Lower lobe of right lung (tissue), 2 donors: Measurements from ENCODE around the gene SMIM45. TPM values are rescaled to one million over a fixed set of nuclear protein-coding genes. Genes with fewer than 3 reads are reported as not detected.
A peak's percentile ranks its signal among the peaks of the same experiment; 100 is the strongest.

Experiments
- ATAC-seq, 2 donors: fragments of 200-7000 bp; cut with Tn5 transposase; one replicate each; pipeline ENCODE4 v1.9.1; 2020 to 2022; ENCODE audit warnings: mild to moderate bottlenecking in 2 of 2, moderate library complexity in 2 of 2
- DNase-seq: peaks from one replicate; pipeline ENCODE4 v3.0.0-alpha.2; 2020
- H3K27ac ChIP-seq: fragments of 200-600 bp; one replicate; pipeline ENCODE4 v1.8.0; 2022
- H3K27me3 ChIP-seq: fragments of 200-600 bp; one replicate; pipeline ENCODE4 v1.8.0; 2022; ENCODE audit warnings: low read depth
- H3K36me3 ChIP-seq: fragments of 200-600 bp; one replicate; pipeline ENCODE4 v1.8.0; 2022; ENCODE audit warnings: mild to moderate bottlenecking
- H3K4me1 ChIP-seq: fragments of 200-600 bp; one replicate; pipeline ENCODE4 v1.8.0; 2022
- H3K4me3 ChIP-seq: fragments of 200-600 bp; one replicate; pipeline ENCODE4 v1.8.0; 2022; ENCODE audit warnings: mild to moderate bottlenecking
- H3K9me3 ChIP-seq: fragments of 200-600 bp; one replicate; pipeline ENCODE4 v1.8.0; 2022
- CTCF ChIP-seq: fragments of 200-600 bp; IDR thresholded peaks from one replicate; pipeline ENCODE4 v1.8.0; 2022; ENCODE audit warnings: antibody characterized with exemption, mild to moderate bottlenecking
- intact Hi-C: fragments of 100-400 bp; cut with DNase I; formaldehyde crosslinking; loops from one replicate; pipeline ENCODE4 v1.11.0; 2022
- total RNA-seq: library from RNA; stranded (reverse); fragmentation: NEBNext Ultra II Directional; extraction: Animal tissue kit (Norgen Biotek cat#: 25700); gene quantifications from one replicate; pipeline ENCODE4 v1.2.1, GENCODE V29; 2021
- donor health status: DM: no; HTN: yes; CAD: no; lungs with severe emphysema.

Gene SMIM45

GRCh38 chr22:41998361-41999261 is 46.7 kb downstream of the SMIM45 start, which contains the start of gene WBP2NL:
Gene WBP2NL, plus strand, starts transcription at chr22:41998788. Its CDS starts 31 bp downstream, at chr22:41998819.
- peak; percentile 84 for DNase-seq
- intact Hi-C loops, result no loop called here
- peaks cover 12% of the 10 kb centered on the region for H3K4me1 ChIP-seq
- no peaks in the 10 kb centered on the region for H3K36me3 ChIP-seq
- peak within 1 kb of the TSS; percentile 57 for H3K4me3 ChIP-seq
- no peak for TF ChIP-seq CTCF
- peak within 1 kb of the TSS; percentile 49 for H3K27ac ChIP-seq
- H3K27me3 ChIP-seq, result peaks cover 6% of the 10 kb centered on the region
- ATAC-seq, result peak; percentile 95 to 98
- no peaks in the 10 kb centered on the region for H3K9me3 ChIP-seq

- peaks cover 12% of the 10 kb centered on the region for H3K4me1 ChIP-seq
- H3K36me3 ChIP-seq, result no peaks in the 10 kb centered on the region
- H3K9me3 ChIP-seq, result no peaks in the 10 kb centered on the region
- H3K4me3 ChIP-seq, result no peak overlapping the region
- intact Hi-C loops, result no loop called here
- peaks cover 6% of the 10 kb centered on the region for H3K27me3 ChIP-seq
- TF ChIP-seq CTCF, result no peak
- DNase-seq, result no peak
- ATAC-seq, result no peak
- no peak overlapping the region for H3K27ac ChIP-seq
These were observed 48.5 kb downstream of the SMIM45 start for GRCh38 chr22:42000466-42000865.

GRCh38 chr22:42001121-42001520 is 49.2 kb downstream of the SMIM45 start:
- peaks cover 12% of the 10 kb centered on the region for H3K4me1 ChIP-seq
- ATAC-seq (no peak), DNase-seq (no peak)
- no peak overlapping the region for H3K4me3 ChIP-seq
- H3K36me3 ChIP-seq, result no peaks in the 10 kb centered on the region
- no peak for TF ChIP-seq CTCF
- intact Hi-C loops, result no loop called here
- H3K27me3 ChIP-seq, result peaks cover 6% of the 10 kb centered on the region
- H3K27ac ChIP-seq, result no peak overlapping the region
- no peaks in the 10 kb centered on the region for H3K9me3 ChIP-seq

GRCh38 chr22:42001706-42002105 is 49.8 kb downstream of the SMIM45 start:
- no peak for ATAC-seq
- no peak overlapping the region for H3K27ac ChIP-seq
- TF ChIP-seq CTCF, result no peak
- H3K9me3 ChIP-seq, result no peaks in the 10 kb centered on the region
- no peak overlapping the region for H3K4me3 ChIP-seq
- no peak for DNase-seq
- H3K27me3 ChIP-seq, result peaks cover 6% of the 10 kb centered on the region
- intact Hi-C loops, result no loop called here
- peaks cover 12% of the 10 kb centered on the region for H3K4me1 ChIP-seq
- H3K36me3 ChIP-seq, result no peaks in the 10 kb centered on the region

GRCh38 chr22:42007922-42008321 is 56.0 kb downstream of the SMIM45 start:
- no peak for TF ChIP-seq CTCF
- no peak overlapping the region for H3K27ac ChIP-seq
- DNase-seq (no peak), ATAC-seq (no peak)
- H3K9me3 ChIP-seq, result peaks cover 27% of the 10 kb centered on the region
- no peaks in the 10 kb centered on the region for H3K27me3 ChIP-seq
- no peaks in the 10 kb centered on the region for H3K4me1 ChIP-seq
- H3K4me3 ChIP-seq, result no peak overlapping the region
- H3K36me3 ChIP-seq, result no peaks in the 10 kb centered on the region
- intact Hi-C loops, result no loop called here

Other genes starting within 250 kb of the SMIM45 start
- 7.9 TPM for gene CCDC134, start 151.5 kb upstream of the SMIM45 start, total RNA-seq
- gene SREBF2, start 119.0 kb upstream of the SMIM45 start, total RNA-seq, result 132 TPM
- gene SHISA8, start 37.1 kb upstream of the SMIM45 start, total RNA-seq, result not detected
- 0.27 TPM for gene TNFRSF13C, start 25.3 kb upstream of the SMIM45 start, total RNA-seq
- 2.3 TPM for gene CENPM, start 5.0 kb upstream of the SMIM45 start, total RNA-seq
- 2.5 TPM for gene SEPTIN3, start 17.3 kb downstream of the SMIM45 start, total RNA-seq
- gene WBP2NL, start 46.6 kb downstream of the SMIM45 start, total RNA-seq, result 1.9 TPM
- gene NAGA, start 118.7 kb downstream of the SMIM45 start, total RNA-seq, result 40.3 TPM
- gene PHETA2, start 122.1 kb downstream of the SMIM45 start, total RNA-seq, result 12.8 TPM
- gene SMDT1, start 127.5 kb downstream of the SMIM45 start, total RNA-seq, result 119 TPM
- 43.5 TPM for gene NDUFA6, start 138.6 kb downstream of the SMIM45 start, total RNA-seq
- 1.4 TPM for gene CYP2D6, start 178.7 kb downstream of the SMIM45 start, total RNA-seq